GM13976 (cell line): ENCODE measurements around the gene C1orf210.

Source experiments
- DNase-seq: peaks from one replicate; pipeline ENCODE4 v3.0.0; 2012; ENCODE audit warnings: low spot score
- in situ Hi-C: fragments of 300-500 bp; cut with MboI; formaldehyde crosslinking; loops from one replicate; pipeline ENCODE4 v1.12.0; 2022; ENCODE audit warnings: low sequenced_read_pairs, mixed read lengths, inconsistent platforms; ENCODE audit not compliant: unreplicated experiment
- TF ChIP-seq, protein P1 (sequence below): IDR thresholded peaks from 2 replicates; pipeline ENCODE4 v1.5.1; 2012; ENCODE audit warnings: borderline replicate concordance, mild to moderate bottlenecking; ENCODE audit not compliant: insufficient read depth; ENCODE audit errors: extremely low read depth, missing control alignments, control extremely low read depth

C1orf210 gene

DNA sequence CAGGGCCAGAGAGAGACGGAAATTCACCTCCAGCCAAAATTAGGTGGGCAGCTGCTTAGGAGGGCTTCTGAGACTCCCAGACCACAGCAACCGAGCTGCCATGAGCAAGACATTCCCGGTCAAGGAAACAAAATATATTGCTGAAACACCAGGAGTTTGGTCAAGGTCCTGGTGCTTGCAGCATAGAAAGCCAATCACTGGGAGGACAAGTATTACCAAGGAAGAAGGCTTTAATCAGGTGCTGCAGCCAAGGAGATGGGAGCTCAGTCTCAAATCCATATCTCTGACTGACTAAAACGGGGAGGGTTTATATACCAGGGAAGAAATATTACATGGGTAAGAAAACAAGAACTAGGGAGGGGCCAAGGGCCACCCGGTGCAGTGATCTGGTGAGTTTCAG is 34.4 kb downstream of the C1orf210 start:
- TF ChIP-seq, protein P1, sequence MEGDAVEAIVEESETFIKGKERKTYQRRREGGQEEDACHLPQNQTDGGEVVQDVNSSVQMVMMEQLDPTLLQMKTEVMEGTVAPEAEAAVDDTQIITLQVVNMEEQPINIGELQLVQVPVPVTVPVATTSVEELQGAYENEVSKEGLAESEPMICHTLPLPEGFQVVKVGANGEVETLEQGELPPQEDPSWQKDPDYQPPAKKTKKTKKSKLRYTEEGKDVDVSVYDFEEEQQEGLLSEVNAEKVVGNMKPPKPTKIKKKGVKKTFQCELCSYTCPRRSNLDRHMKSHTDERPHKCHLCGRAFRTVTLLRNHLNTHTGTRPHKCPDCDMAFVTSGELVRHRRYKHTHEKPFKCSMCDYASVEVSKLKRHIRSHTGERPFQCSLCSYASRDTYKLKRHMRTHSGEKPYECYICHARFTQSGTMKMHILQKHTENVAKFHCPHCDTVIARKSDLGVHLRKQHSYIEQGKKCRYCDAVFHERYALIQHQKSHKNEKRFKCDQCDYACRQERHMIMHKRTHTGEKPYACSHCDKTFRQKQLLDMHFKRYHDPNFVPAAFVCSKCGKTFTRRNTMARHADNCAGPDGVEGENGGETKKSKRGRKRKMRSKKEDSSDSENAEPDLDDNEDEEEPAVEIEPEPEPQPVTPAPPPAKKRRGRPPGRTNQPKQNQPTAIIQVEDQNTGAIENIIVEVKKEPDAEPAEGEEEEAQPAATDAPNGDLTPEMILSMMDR, result no peak
- in situ Hi-C loops, result no loop called here
- no peak for DNase-seq

DNA sequence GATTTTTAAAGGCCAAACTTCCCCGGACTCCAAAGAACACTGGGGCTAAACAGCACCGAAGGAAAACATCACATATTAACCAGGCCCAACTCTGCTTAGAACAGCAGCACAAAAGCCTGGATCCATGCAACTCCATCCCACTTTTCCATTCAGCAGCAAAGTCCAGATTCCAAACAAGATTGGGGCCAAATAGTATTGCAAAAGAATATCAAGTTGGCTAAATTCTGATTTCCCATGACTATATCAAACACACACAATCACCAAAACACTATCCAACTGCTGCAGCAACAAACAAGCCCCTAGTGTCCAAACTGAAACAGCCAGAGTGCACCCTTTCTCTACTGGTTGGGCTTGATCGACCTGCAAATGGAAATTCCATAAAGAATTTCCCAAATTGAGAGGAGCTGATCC is 35.0 kb downstream of the C1orf210 start:
- TF ChIP-seq, protein P1, result no peak
- in situ Hi-C loops, result no loop called here
- no peak for DNase-seq

DNA sequence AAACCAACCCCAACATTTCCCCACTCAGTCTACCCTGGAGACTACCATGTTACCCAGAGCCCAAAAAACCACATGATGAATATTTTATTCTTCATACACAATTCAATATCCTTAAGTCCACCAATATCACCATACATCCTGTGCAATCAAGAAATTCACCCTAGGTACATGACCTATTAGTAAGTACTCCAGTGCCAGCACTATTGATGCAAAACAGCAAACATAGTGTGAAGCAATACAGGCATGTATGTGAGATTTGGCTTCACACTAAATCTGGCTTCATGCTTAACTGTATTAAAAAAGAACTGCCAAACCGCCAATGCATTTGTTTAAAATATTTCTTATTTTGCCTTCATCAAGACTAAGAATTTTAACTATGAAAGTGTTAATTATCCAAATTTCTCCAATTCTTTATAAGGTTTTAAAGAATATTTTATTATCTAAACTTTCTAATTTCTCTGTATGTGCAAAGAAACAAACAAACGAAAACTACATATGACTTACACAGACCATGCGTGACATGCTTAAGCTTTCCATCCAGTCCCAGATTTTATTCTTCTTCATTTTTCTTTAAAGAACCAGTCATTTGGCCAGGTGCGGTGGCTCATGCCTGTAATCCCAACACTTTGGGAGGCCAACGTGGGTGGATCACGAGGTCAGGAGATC is 38.0 kb downstream of the C1orf210 start:
- DNase-seq, result no peak
- TF ChIP-seq, protein P1, result no peak
- in situ Hi-C loops, result loop anchor here (25.0 kb wide), 2 partner anchors 115 to 690 kb away; partner anchors contain the start of genes ARTN, CDC20, ELOVL1 and IPO13

DNA sequence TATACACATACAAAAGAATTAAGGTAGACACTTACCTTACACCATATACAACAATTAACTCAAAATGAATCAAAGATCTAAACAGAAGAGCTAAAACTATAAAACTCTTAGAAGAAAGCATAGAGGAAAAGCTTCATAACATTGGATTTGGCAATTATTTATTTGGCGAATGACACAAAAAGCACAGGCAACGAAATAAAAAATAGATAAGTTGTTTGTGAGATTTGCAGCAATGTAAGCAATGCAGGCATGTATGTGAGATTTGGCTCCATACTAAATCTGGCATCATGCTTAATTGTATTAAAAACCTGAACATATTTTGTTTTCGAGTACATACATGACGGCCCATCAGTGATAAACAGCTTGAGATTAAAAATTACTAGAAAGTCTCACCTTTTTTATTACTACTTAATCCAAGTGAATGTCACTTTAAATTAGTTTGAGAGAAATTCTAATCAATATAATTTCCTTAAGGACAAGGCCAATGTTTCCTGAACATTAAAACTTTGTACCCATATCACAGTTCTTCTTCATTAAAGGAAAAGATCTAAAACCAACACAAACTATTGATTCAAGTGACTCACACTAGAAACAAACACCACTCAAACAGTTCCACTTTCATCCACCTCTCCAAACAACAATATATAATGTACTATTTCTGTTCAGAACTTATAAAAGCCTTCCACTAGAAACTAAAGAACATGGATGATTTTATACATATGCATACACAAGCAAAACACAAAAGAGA is 38.7 kb downstream of the C1orf210 start:
- in situ Hi-C loops, result loop anchor here (25.0 kb wide), 2 partner anchors 116 to 691 kb away; partner anchors contain the start of genes ARTN, CDC20, ELOVL1 and IPO13

DNA sequence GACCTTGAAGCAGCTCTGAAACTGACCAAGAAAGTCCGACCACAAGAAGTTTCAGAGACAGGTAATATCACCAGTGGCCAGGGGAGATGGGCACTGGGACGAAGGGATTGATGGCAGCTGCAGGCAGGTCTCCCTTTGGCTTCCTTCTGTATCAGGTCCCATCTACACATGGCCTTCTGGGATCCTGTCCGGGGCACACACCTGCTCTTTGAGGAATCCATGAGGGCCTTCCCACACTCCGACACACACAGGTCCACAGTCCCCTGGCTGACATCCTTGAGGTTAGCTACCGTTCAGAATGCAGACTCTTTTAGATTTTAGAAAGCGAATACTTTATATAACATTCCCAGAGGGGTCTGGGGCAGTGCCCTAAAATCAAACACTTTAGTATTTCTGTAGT is 42.1 kb downstream of the C1orf210 start:
- TF ChIP-seq, protein P1, result no peak
- in situ Hi-C loops, result loop anchor here (25.0 kb wide), 2 partner anchors 119 to 694 kb away; partner anchors contain the start of genes ARTN, CDC20, ELOVL1 and IPO13
- DNase-seq, result no peak

More for the DNA sequence above, 38.7 kb downstream of the C1orf210 start:
- DNase-seq, result no peak
- TF ChIP-seq, protein P1, result no peak

DNA sequence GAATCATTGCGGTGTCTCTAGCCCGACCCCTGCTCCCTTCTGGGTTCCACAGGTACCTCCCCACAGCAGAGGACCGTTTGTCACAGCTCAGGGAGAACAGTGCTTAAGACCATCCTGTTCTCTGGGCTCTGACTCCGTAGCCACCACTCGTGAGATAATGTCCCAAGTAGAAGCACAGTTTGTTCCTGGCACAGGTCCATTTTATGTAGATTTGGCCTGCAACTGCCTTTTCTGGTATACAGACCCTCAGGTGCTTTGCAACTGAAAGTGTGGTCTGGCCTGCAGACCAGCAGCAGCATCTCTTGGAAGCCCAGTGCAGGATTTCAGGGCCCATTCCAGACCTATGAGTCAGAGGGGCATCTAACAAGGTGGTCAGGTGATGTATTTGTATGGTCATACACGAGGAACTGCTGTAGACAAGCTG is 44.0 kb downstream of the C1orf210 start:
- in situ Hi-C loops, result loop anchor here (25.0 kb wide), 2 partner anchors 121 to 696 kb away; partner anchors contain the start of genes ARTN, CDC20, ELOVL1 and IPO13
- TF ChIP-seq, protein P1, result no peak
- no peak for DNase-seq
